Occipital lobe (tissue), 2 donors: Measurements from ENCODE around the gene MBD4. TPM values are rescaled to one million over a fixed set of nuclear protein-coding genes. Genes with fewer than 3 reads are reported as not detected.
A peak's percentile ranks its signal among the peaks of the same experiment; 100 is the strongest.
"Not testable (repeated sequence)": the region's sequence is repeated elsewhere in the genome, so short reads cannot be mapped to it uniquely, and the experiment has no call there.

ENCODE experiments used
- DNase-seq: peaks from one replicate; lab custom pipeline; 2025; lab: John Stamatoyannopoulos, UW
- total RNA-seq: library from RNA; depleted of rRNA; stranded (reverse); fragments of >200 nt; gene quantifications from one replicate; pipeline ENCODE4 v1.2.3, GENCODE V29; 2014

MBD4 gene
- total RNA-seq, 1 donor from 2014 or later: 29.0 TPM

- DNase-seq: no peak
Measured at GRCh38 chr3:129409541-129409940, 30.2 kb downstream of the MBD4 start.

GRCh38 chr3:129404610-129405009 lies 35.1 kb downstream of the MBD4 start:
- no peak for DNase-seq

- no peak for DNase-seq
Measured at GRCh38 chr3:129404130-129404529, 35.6 kb downstream of the MBD4 start.

- no peak for DNase-seq
Measured at GRCh38 chr3:129403450-129403849, 36.3 kb downstream of the MBD4 start.

- DNase-seq: no peak
Measured at GRCh38 chr3:129402616-129403015, 37.1 kb downstream of the MBD4 start.

- no peak for DNase-seq
Measured at GRCh38 chr3:129402210-129402609, 37.5 kb downstream of the MBD4 start.

- no peak for DNase-seq
Measured at GRCh38 chr3:129399895-129400357, 39.8 kb downstream of the MBD4 start.

- peak; percentile 78 for DNase-seq
Measured at GRCh38 chr3:129399145-129399894, 40.4 kb downstream of the MBD4 start.

- DNase-seq: no peak
Measured at GRCh38 chr3:129398803-129399144, 41.0 kb downstream of the MBD4 start.

- DNase-seq: not testable (repeated sequence)
Measured at GRCh38 chr3:129393760-129394564, 45.8 kb downstream of the MBD4 start.

GRCh38 chr3:129393271-129393670 lies 46.5 kb downstream of the MBD4 start:
- no peak for DNase-seq

GRCh38 chr3:129392106-129392887 lies 47.5 kb downstream of the MBD4 start:
- not testable (repeated sequence) for DNase-seq

- not testable (repeated sequence) for DNase-seq
Measured at GRCh38 chr3:129391583-129391982, 48.2 kb downstream of the MBD4 start.

GRCh38 chr3:129389572-129389937 lies 50.2 kb downstream of the MBD4 start:
- no peak for DNase-seq

GRCh38 chr3:129388791-129389571 lies 50.8 kb downstream of the MBD4 start:
- DNase-seq: not testable (repeated sequence)

GRCh38 chr3:129387487-129387886 lies 52.3 kb downstream of the MBD4 start:
- no peak for DNase-seq

GRCh38 chr3:129386984-129387383 lies 52.8 kb downstream of the MBD4 start:
- no peak for DNase-seq

GRCh38 chr3:129385507-129385906 lies 54.2 kb downstream of the MBD4 start:
- DNase-seq: not testable (repeated sequence)

- DNase-seq: no peak
Measured at GRCh38 chr3:129384594-129385323, 55.0 kb downstream of the MBD4 start.

GRCh38 chr3:129384103-129384502 lies 55.6 kb downstream of the MBD4 start:
- not testable (repeated sequence) for DNase-seq
